ENCODE measurements around the gene FAM111A.

Gene FAM111A

DNA sequence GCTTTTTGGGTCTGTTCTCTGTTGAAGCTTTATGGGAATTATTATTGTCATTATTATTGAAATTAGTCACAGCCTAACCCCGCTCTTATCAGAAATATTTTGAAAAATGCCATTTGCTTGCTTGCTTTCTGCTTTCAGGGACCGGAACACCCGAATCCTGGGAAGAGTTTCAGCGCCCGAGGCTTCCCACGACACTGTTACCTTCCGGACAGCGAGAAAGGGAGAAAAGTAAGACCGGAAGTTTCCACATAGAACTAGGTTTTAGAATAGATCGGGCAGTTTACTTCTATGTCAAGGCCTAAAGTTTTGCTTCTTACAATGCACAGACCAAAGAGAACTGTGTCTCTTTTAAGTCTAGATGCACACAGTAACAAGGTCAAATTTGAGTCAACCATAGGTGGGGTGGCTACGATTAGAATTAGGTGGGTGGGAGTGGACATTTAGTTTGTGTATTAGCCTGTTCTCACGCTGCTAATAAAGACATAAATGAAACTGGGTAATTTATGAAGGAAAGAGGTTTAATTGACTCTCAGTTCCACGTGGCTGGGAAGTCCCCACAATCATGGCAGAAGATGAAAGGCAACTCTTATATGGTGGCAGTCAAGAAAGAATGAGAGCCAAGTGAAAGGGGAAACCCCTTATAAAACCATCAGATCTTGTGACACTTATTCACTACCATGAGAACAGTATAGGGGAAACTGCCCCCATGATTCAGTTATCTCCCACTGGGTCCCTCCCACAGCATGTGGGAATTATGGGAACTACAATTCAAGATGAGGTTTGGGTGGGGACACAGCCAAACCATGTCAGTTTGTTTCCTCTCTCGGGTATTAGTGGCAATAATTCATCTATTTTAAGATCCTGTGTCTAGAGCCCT is 57.1 kb downstream of the FAM111A start:
- no peak overlapping the region for H2AFZ ChIP-seq (ENCODE audit: low read length)

DNA sequence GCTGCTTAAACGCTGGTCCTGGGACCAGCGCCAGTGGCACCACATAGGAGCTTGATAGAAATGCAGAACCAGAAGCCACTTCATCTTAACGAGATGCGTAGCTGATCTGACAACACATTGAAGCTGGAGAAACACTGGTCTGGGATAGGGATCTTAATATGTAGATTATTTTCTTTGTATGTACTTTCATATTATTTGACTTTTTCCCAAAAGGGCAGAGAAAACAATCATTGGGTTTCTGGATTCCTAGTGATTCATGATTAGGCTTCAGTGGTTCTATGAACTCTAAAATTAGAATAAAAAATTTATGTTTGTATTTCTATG is 57.7 kb downstream of the FAM111A start:
- Histone ChIP-seq H3K79me2 (ENCODE audit: insufficient read depth, low read length) (no peaks in the 10 kb centered on the region), H3K4me1 (ENCODE audit: insufficient read depth, low read length, poor library complexity, severe bottlenecking) (peaks cover 10% of the 10 kb centered on the region), H4K20me1 (ENCODE audit: insufficient read depth, low read length, poor library complexity, severe bottlenecking) (no peaks in the 10 kb centered on the region), H3K9me2 (replicated peaks; ENCODE audit: low read depth, low read length) (no peaks in the 10 kb centered on the region), H3K9ac (ENCODE audit: low read depth, low read length, poor library complexity, severe bottlenecking) (no peak overlapping the region), H2AFZ (ENCODE audit: low read length) (no peak overlapping the region), H3K36me3 (ENCODE audit: insufficient read depth, low read length) (no peaks in the 10 kb centered on the region), H3K4me3 (ENCODE audit: low read length, poor library complexity, severe bottlenecking) (no peak overlapping the region), H3F3A (ENCODE audit: low read depth) (no peaks in the 10 kb centered on the region), H3K4me2 (ENCODE audit: low read depth, low read length, poor library complexity, severe bottlenecking) (no peak overlapping the region), H3K27me3 (ENCODE audit: insufficient read depth, low read length, poor library complexity, severe bottlenecking) (no peaks in the 10 kb centered on the region), H3K9me3 (ENCODE audit: insufficient read depth, low read depth, low read length) (no peaks in the 10 kb centered on the region; the same call in 1 of the 2 replicates)
- TF ChIP-seq, protein P1, sequence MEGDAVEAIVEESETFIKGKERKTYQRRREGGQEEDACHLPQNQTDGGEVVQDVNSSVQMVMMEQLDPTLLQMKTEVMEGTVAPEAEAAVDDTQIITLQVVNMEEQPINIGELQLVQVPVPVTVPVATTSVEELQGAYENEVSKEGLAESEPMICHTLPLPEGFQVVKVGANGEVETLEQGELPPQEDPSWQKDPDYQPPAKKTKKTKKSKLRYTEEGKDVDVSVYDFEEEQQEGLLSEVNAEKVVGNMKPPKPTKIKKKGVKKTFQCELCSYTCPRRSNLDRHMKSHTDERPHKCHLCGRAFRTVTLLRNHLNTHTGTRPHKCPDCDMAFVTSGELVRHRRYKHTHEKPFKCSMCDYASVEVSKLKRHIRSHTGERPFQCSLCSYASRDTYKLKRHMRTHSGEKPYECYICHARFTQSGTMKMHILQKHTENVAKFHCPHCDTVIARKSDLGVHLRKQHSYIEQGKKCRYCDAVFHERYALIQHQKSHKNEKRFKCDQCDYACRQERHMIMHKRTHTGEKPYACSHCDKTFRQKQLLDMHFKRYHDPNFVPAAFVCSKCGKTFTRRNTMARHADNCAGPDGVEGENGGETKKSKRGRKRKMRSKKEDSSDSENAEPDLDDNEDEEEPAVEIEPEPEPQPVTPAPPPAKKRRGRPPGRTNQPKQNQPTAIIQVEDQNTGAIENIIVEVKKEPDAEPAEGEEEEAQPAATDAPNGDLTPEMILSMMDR (conservative IDR thresholded peaks at IDR 0.05; ENCODE audit: low read length): no peak
- TF ChIP-seq EZH2phosphoT487 (IDR thresholded peaks at IDR 0.05; ENCODE audit: borderline replicate concordance): no peak

More for the DNA sequence above, 57.1 kb downstream of the FAM111A start:
- H4K20me1 ChIP-seq (ENCODE audit: insufficient read depth, low read length, poor library complexity, severe bottlenecking): no peaks in the 10 kb centered on the region
- no peaks in the 10 kb centered on the region for H3K79me2 ChIP-seq (ENCODE audit: insufficient read depth, low read length)
- H3K4me1 ChIP-seq (ENCODE audit: insufficient read depth, low read length, poor library complexity, severe bottlenecking): peaks cover 10% of the 10 kb centered on the region
- H3K9me3 ChIP-seq (ENCODE audit: insufficient read depth, low read depth, low read length): no peaks in the 10 kb centered on the region; the same call in 1 of the 2 replicates
- no peak overlapping the region for H3K4me2 ChIP-seq (ENCODE audit: low read depth, low read length, poor library complexity, severe bottlenecking)
- H3K27me3 ChIP-seq (ENCODE audit: insufficient read depth, low read length, poor library complexity, severe bottlenecking): no peaks in the 10 kb centered on the region
- no peak overlapping the region for H3K9ac ChIP-seq (ENCODE audit: low read depth, low read length, poor library complexity, severe bottlenecking)
- H3K9me2 ChIP-seq (replicated peaks; ENCODE audit: low read depth, low read length): no peaks in the 10 kb centered on the region
- H3K4me3 ChIP-seq (ENCODE audit: low read length, poor library complexity, severe bottlenecking): no peak overlapping the region
- no peaks in the 10 kb centered on the region for H3F3A ChIP-seq (ENCODE audit: low read depth)
- TF ChIP-seq EZH2phosphoT487 (IDR thresholded peaks at IDR 0.05; ENCODE audit: borderline replicate concordance): no peak
- TF ChIP-seq, protein P1 (conservative IDR thresholded peaks at IDR 0.05; ENCODE audit: low read length): no peak
- no peaks in the 10 kb centered on the region for H3K36me3 ChIP-seq (ENCODE audit: insufficient read depth, low read length)

DNA sequence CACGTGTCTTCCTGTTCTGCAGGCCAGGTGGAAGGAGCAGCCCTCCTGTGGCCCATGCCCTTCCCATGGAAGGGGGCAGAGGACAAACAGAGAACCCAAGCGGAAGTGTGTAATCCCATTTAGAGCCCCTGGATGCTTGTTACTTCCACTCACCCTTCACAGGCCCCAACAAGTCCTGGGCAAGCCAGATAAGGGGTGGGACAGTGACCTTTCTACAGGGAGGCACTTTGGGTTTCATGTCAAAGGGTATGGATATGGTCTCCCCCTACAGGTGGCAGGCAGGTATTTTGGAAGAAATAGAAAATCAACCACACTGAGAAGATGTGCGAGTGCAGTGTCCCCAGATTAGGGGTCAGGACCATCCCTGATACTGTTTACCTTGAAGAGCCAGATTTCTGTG is 58.7 kb downstream of the FAM111A start:
- Histone ChIP-seq H3F3A (ENCODE audit: low read depth) (no peaks in the 10 kb centered on the region), H3K4me2 (ENCODE audit: low read depth, low read length, poor library complexity, severe bottlenecking) (no peak overlapping the region), H3K4me1 (ENCODE audit: insufficient read depth, low read length, poor library complexity, severe bottlenecking) (peaks cover 3% of the 10 kb centered on the region), H3K79me2 (ENCODE audit: insufficient read depth, low read length) (no peaks in the 10 kb centered on the region), H3K4me3 (ENCODE audit: low read length, poor library complexity, severe bottlenecking) (no peak overlapping the region), H3K27me3 (ENCODE audit: insufficient read depth, low read length, poor library complexity, severe bottlenecking) (no peaks in the 10 kb centered on the region), H3K9me2 (replicated peaks; ENCODE audit: low read depth, low read length) (no peaks in the 10 kb centered on the region), H3K9ac (ENCODE audit: low read depth, low read length, poor library complexity, severe bottlenecking) (no peak overlapping the region), H3K9me3 (ENCODE audit: insufficient read depth, low read depth, low read length) (no peaks in the 10 kb centered on the region; the same call in 1 of the 2 replicates), H2AFZ (ENCODE audit: low read length) (no peak overlapping the region), H4K20me1 (ENCODE audit: insufficient read depth, low read length, poor library complexity, severe bottlenecking) (no peaks in the 10 kb centered on the region), H3K36me3 (ENCODE audit: insufficient read depth, low read length) (no peaks in the 10 kb centered on the region)
- no peak for TF ChIP-seq EZH2phosphoT487 (IDR thresholded peaks at IDR 0.05; ENCODE audit: borderline replicate concordance)
- TF ChIP-seq, protein P1 (conservative IDR thresholded peaks at IDR 0.05; ENCODE audit: low read length): peak; percentile 59
